Choroid plexus epithelial cell (primary cell): Measurements from ENCODE around the gene INPP4B.
"Not testable (repeated sequence)": the region's sequence is repeated elsewhere in the genome, so short reads cannot be mapped to it uniquely, and the experiment has no call there.

Experiments
- DNase-seq: peaks from one replicate; pipeline ENCODE4 v3.0.0-alpha.2; 2010; ENCODE audit warnings: low read depth
- H3K4me3 ChIP-seq: 2 replicates; pipeline ENCODE4 v1.5.1; 2011; ENCODE audit warnings: low read depth, mild to moderate bottlenecking, control low read depth, low read length, moderate library complexity
- TF ChIP-seq, protein P1 (sequence below): conservative IDR thresholded peaks from 2 replicates; pipeline ENCODE4 v1.5.1; 2011; ENCODE audit warnings: low read depth, mild to moderate bottlenecking, control low read depth, inconsistent platforms, low read length, moderate library complexity

Gene INPP4B

DNA sequence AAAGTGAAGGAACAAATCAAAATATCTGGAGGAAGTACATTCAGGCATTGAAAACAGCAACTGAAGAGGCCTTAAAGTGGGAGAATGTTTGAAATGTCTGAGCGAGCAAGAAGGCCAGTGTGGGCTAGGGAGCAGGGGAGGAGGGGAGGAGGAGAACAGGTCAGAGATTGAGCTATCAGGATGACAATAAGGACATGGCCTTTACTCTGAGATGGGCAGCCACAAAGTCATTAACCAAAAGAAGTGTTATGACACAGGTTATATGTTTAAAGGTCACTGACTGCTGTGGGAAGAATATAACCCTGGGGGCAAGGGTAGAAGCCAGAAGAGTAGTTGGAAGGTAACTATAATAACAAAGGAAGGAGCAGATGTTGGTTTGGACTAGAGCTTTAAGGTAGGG is 315.4 kb downstream of the INPP4B start:
- TF ChIP-seq, protein P1, sequence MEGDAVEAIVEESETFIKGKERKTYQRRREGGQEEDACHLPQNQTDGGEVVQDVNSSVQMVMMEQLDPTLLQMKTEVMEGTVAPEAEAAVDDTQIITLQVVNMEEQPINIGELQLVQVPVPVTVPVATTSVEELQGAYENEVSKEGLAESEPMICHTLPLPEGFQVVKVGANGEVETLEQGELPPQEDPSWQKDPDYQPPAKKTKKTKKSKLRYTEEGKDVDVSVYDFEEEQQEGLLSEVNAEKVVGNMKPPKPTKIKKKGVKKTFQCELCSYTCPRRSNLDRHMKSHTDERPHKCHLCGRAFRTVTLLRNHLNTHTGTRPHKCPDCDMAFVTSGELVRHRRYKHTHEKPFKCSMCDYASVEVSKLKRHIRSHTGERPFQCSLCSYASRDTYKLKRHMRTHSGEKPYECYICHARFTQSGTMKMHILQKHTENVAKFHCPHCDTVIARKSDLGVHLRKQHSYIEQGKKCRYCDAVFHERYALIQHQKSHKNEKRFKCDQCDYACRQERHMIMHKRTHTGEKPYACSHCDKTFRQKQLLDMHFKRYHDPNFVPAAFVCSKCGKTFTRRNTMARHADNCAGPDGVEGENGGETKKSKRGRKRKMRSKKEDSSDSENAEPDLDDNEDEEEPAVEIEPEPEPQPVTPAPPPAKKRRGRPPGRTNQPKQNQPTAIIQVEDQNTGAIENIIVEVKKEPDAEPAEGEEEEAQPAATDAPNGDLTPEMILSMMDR, result no peak

DNA sequence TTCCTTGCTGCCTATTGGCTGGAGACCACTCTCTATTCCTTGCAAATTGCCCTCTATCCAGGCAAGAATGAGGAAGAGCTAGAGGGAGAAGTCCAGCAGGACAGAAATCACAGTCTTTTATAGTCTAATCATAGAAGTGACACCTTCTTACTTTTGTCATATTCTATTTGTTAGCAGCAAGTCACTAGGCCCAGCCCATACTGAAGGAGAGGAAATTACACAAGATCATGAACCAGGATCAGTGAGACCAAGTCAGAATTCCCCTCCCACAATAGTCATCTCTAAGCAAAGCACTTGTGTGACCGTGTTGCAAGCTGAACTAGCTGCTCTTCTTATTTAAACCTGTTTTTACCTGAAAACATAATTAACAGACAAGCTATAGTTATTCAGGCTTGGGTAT is 317.7 kb downstream of the INPP4B start:
- no peak overlapping the region for H3K4me3 ChIP-seq
- TF ChIP-seq, protein P1, result no peak
- DNase-seq, result no peak

More for the DNA sequence above, 315.4 kb downstream of the INPP4B start:
- H3K4me3 ChIP-seq, result no peak overlapping the region
- DNase-seq, result no peak

DNA sequence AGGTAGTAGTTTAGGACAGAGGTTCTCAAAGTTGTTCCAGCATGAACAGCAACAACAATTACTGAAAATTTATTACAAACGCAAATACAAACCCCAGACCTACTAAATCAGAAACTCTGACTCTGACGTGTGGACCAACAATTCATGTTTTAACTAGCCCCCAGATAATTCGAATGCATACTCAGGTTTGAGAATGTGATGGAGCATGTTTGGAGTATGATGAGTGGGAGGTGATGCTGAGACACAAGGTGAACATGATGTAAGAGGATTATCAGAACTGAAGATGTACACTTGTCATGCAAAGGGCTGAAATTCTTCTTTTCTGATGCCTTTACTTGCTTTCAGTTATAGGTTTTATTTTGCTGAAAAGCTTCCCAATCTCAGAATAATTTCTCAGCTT is 323.0 kb downstream of the INPP4B start:
- H3K4me3 ChIP-seq, result no peak overlapping the region
- DNase-seq, result no peak
- TF ChIP-seq, protein P1, result no peak

DNA sequence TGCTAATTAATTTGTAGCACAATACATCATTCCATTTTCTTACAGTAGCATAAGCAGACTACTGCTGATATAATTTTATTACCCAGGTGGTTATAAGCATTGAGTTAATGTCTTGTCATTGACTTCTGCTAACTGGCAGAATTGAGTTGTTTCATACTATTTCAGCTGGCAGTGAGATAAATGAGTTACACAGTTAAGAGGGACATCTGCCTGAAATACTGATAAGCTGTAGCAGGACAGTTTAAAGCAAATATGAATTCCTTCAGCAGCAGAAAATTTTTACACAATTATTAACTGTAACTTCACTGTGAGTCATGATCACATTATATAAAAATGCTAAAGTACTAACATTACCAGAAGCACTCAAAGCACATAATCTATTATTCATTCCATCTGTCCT is 326.8 kb downstream of the INPP4B start:
- peak; percentile 13 for DNase-seq
- TF ChIP-seq, protein P1, result no peak

DNA sequence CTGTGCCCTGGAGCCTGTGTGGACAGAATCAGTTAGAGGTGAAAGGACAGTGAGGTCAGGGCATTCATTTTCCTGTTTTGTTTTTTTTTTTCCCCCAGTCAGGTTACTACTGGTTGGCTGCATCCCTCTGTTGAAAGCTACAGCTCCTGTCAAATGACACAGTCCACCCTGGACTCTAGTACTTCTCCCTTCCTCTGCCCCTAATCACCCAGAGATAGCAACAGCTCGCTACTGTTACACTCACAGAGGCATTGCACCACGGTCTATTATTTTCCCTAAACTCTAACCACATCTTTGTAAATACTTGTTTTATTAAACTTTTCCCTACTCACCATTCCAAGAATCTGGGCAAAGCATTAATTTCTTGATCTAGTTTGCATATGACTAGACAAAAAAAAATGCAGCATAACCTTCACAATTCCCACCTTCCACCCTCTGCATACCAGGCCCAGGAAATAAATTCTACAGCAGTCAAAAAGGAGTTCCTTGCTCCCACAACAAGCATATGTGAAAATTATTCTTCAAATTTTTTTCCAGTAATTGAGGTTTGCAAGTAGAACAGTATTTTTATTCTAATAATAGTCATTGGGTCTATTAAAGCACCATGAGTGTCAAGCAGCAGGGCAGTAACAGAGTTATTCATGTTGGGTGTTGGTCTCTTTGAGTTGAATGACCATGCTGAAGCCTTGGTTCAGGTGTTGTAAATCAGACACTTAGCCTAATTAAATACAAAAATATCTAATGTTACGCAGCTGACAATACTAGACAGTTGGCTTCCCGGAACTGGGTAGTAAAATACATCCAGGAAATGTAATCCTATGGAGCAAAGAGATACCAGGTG is 329.2 kb downstream of the INPP4B start:
- DNase-seq, result peak; percentile 15
- TF ChIP-seq, protein P1, result no peak
- H3K4me3 ChIP-seq, result no peak overlapping the region

More for the DNA sequence above, 326.8 kb downstream of the INPP4B start:
- H3K4me3 ChIP-seq, result no peak overlapping the region

DNA sequence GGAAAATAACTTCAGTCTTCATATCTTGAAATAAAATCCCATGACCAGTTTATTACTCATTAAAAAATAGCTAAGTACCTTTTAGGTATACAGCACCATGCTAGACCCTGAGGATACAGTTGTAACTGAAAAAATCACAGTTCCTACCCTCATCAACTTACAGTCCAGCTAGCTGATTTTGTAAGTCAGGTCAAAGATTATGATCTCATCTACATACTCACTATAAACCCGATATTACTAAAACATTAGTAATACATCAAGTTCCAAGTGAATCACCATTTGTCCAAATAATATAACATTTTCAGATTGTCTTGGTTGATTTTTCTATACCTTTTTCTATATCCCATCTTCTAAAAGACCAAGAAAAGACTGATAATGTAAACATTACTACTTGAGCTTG is 333.9 kb downstream of the INPP4B start:
- TF ChIP-seq, protein P1, result no peak
- no peak for DNase-seq
- H3K4me3 ChIP-seq, result no peak overlapping the region

DNA sequence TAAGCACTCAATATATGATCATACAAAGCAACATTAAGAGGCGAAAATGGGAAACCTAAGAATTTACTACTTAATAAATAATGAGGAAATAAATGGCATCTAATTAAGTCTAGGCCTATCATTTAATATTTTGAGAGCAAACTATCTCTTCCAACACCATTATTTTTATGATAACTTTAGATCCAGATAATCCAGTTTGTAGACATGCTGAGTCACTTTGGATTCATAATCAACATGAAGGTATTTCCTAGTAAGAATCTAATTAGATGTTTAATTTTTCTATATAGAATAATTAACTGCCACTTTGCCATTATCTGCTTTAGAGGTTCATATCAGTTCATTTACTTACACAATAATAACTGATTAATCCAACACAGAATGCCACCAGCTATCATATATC is 336.2 kb downstream of the INPP4B start:
- no peak overlapping the region for H3K4me3 ChIP-seq
- TF ChIP-seq, protein P1, result no peak
- no peak for DNase-seq

DNA sequence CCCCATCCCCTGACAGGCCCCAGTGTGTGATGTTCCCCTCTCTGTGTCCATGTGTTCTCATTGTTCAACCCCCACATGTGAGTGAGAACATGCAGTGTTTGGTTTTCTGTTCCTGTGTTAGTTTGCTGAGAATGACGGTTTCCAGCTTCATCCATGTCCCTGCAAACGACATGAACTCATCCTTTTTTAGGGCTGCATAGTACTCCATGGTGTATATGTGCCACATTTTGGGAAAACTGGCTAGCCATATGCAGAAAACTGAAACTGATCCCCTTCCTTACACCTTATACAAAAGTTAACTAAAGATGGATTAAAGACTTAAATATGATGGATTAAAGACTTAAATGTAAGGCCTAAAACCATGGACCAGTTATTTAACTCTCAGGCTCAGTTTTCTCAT is 336.7 kb downstream of the INPP4B start:
- not testable (repeated sequence) for H3K4me3 ChIP-seq, DNase-seq
